ENCODE data around the gene YEATS4. TPM values are rescaled to one million over a fixed set of nuclear protein-coding genes. Genes with fewer than 3 reads are reported as not detected.

YEATS4 gene
- total RNA-seq, 3 donors from 2014 or later (not counting 1 experiment from before 2014, with no cell fraction given), result 18.2 to 23.9 (median 20.3) TPM

DNA sequence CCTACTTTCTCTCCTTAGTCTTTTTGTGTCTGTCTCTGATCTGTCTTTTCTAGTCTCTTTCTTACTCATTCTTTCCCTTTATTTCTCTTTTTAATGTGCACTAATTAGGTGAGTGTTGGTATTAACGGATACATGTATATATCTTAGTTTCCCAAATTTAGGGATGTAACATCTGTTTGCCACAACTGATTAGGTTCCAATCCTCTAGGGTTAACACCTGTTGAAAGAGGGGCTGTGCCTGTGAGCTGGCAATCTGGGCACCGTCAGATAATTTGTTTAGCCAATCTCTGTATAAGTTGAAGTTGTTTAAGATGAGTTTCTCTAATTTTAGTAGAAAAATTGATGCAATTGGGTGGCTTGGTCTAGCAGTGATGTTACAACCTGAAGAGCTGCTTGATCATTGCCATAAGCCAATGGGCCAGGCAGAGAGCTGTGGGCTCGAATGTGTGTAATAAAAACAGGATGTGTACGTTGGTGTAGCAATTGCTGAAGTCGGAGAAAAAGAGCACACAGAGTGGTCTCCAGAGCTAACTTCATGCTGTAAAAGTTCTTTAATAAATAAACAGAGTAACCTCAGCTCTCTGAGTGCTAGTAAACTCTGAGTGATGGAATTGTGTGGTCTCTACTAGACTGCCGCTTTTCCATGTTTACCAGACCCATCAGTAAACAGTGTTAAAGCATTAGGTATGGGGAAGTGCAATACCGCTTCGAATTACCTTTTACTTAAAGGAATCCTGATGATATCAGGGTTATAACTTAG, 29.7 kb upstream of the YEATS4 start:
- Mint-ChIP-seq H3K4me1 (peaks cover 17 to 21% of the 10 kb centered on the region in 2 donors), H3K36me3 (no peaks in the 10 kb centered on the region), H3K27me3 (ENCODE audit: low read depth in 2 of 2) (peaks cover 0 to 2% of the 10 kb centered on the region in 2 donors), H3K27ac (peak overlapping the region; percentile 93 to 94), H3K4me3 (peak overlapping the region; percentile 95), H3K9me3 (no peaks in the 10 kb centered on the region)
- Histone ChIP-seq H3K27ac (ENCODE audit: low read length) (peak overlapping the region; percentile 82), H3K4me1 (ENCODE audit: control insufficient read depth, insufficient read depth, low read length) (peaks cover 12% of the 10 kb centered on the region), H3K36me3 (ENCODE audit: control insufficient read depth, insufficient read depth, low read length) (no peaks in the 10 kb centered on the region), H3K4me3 (ENCODE audit: low read length) (no peak overlapping the region), H3K9me3 (ENCODE audit: control insufficient read depth, insufficient read depth, low read length) (no peaks in the 10 kb centered on the region), H3K27me3 (ENCODE audit: control insufficient read depth, insufficient read depth, low read length) (no peaks in the 10 kb centered on the region)
- 47% methylated on average over 8 of the region's 8 CpGs for WGBS (ENCODE audit: insufficient coverage)
- ATAC-seq (peak; percentile 30 to 44 (median 30)), DNase-seq (peak in 1 of 2 donors; percentile 61)
- intact Hi-C loops (cut with micrococcal nuclease), result no loop called here
- TF ChIP-seq, protein P1, sequence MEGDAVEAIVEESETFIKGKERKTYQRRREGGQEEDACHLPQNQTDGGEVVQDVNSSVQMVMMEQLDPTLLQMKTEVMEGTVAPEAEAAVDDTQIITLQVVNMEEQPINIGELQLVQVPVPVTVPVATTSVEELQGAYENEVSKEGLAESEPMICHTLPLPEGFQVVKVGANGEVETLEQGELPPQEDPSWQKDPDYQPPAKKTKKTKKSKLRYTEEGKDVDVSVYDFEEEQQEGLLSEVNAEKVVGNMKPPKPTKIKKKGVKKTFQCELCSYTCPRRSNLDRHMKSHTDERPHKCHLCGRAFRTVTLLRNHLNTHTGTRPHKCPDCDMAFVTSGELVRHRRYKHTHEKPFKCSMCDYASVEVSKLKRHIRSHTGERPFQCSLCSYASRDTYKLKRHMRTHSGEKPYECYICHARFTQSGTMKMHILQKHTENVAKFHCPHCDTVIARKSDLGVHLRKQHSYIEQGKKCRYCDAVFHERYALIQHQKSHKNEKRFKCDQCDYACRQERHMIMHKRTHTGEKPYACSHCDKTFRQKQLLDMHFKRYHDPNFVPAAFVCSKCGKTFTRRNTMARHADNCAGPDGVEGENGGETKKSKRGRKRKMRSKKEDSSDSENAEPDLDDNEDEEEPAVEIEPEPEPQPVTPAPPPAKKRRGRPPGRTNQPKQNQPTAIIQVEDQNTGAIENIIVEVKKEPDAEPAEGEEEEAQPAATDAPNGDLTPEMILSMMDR (IDR thresholded peaks at IDR 0.05), result no peak

DNA sequence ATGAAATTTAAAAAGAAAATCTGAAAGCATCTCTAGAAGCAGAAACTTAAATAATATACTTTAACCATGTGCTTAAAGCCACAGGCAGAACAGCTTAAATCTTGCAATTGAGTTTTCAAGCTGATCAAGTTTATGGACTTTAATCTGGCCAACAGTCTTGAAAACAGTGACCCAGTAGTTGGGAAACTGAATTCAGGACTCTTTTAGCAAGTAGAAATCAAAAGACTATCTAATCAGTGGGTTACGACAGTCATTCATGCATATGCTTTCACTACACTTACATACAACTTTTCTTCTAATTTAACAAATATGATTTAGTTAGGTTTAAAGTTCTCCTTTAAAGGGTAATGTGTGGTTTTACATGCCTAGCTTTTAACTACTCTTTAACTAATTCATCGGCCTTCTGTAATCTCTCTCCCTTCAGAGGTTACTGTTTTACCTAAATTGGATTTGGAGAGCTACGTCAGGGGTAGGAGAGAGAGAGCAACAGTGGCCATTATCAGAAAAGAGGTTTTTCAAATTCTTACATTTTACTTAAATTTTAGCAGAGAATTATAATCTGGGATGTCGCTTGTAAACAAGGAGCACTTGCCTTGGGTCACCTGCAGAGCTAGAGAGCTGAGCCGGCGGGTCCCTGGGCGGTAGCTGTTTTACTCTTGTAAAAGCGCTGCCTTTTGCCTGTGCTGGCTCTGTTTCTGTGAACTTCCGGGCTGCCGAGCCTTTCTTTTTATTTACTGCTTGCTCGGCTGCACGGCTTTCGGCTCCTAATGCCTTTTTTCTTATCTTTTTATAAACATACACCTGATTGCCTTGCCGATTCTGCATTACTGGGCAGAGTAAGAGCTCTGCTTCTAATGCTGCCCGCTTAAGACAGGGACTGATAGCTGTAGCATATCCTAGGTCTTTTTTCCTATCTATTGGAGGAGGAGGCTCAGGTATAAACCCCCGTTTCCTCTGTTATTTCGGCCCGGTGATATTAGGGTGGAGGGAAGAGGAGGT, 28.8 kb upstream of the YEATS4 start:
- Mint-ChIP-seq H3K27ac (peak overlapping the region; percentile 93 to 94), H3K27me3 (ENCODE audit: low read depth in 2 of 2) (peaks cover 0 to 2% of the 10 kb centered on the region in 2 donors), H3K4me3 (peak overlapping the region; percentile 95), H3K9me3 (no peaks in the 10 kb centered on the region), H3K36me3 (no peaks in the 10 kb centered on the region), H3K4me1 (peaks cover 17 to 21% of the 10 kb centered on the region in 2 donors)
- Histone ChIP-seq H3K27me3 (ENCODE audit: control insufficient read depth, insufficient read depth, low read length) (no peaks in the 10 kb centered on the region), H3K4me1 (ENCODE audit: control insufficient read depth, insufficient read depth, low read length) (peaks cover 12% of the 10 kb centered on the region), H3K27ac (ENCODE audit: low read length) (peak overlapping the region; percentile 82), H3K36me3 (ENCODE audit: control insufficient read depth, insufficient read depth, low read length) (no peaks in the 10 kb centered on the region), H3K4me3 (ENCODE audit: low read length) (peak overlapping the region; percentile 38), H3K9me3 (ENCODE audit: control insufficient read depth, insufficient read depth, low read length) (no peaks in the 10 kb centered on the region)
- peak; percentile 80 to 86 (median 84) for ATAC-seq
- WGBS (ENCODE audit: insufficient coverage), result 1% methylated on average over 15 of the region's 18 CpGs
- intact Hi-C loops (cut with micrococcal nuclease), result no loop called here
- peak; percentile 46 to 78 for DNase-seq
- TF ChIP-seq, protein P1 (IDR thresholded peaks at IDR 0.05), result no peak

DNA sequence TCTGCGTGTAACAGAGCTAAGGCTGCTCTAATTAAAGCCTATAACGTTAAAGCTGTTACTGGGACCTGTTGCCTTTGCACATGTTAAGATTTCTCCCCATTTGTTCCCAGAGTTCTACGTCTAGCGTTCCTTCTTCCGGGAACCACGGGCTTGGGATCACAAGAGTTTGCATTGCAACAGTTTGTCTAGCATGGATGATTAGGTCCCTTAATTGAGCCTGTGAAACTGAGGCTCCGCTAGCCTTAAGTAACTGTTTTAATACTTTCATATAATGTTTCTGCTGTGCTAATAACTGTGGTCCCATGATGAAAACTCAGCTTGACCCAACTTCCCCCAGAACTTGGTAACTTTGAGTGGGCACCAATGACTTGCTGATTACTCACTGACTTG, 28.0 kb upstream of the YEATS4 start:
- ATAC-seq, result no peak
- Histone ChIP-seq H3K4me3 (ENCODE audit: low read length) (peak overlapping the region; percentile 38), H3K27ac (ENCODE audit: low read length) (peak overlapping the region; percentile 82), H3K27me3 (ENCODE audit: control insufficient read depth, insufficient read depth, low read length) (no peaks in the 10 kb centered on the region), H3K9me3 (ENCODE audit: control insufficient read depth, insufficient read depth, low read length) (no peaks in the 10 kb centered on the region), H3K36me3 (ENCODE audit: control insufficient read depth, insufficient read depth, low read length) (no peaks in the 10 kb centered on the region), H3K4me1 (ENCODE audit: control insufficient read depth, insufficient read depth, low read length) (peaks cover 12% of the 10 kb centered on the region)
- H3K27me3 Mint-ChIP-seq (ENCODE audit: low read depth in 2 of 2), result peaks cover 0 to 2% of the 10 kb centered on the region in 2 donors
- intact Hi-C loops (cut with micrococcal nuclease), result no loop called here
- peak overlapping the region; percentile 93 to 94 for H3K27ac Mint-ChIP-seq
- no peak for DNase-seq
- H3K36me3 Mint-ChIP-seq, result no peaks in the 10 kb centered on the region
- no peaks in the 10 kb centered on the region for H3K9me3 Mint-ChIP-seq
- peak overlapping the region; percentile 95 for H3K4me3 Mint-ChIP-seq
- TF ChIP-seq, protein P1 (IDR thresholded peaks at IDR 0.05), result no peak
- 14% methylated on average over 6 of the region's 7 CpGs for WGBS (ENCODE audit: insufficient coverage)
- H3K4me1 Mint-ChIP-seq, result peaks cover 17 to 21% of the 10 kb centered on the region in 2 donors

All from natural killer cell (primary cell).